Measurements from ENCODE around the gene KDM2A.

Gene KDM2A

GRCh38 chr11:67253872-67254624, 135.0 kb downstream of the KDM2A start:
- DNase-seq (ENCODE audit: low spot score) (no peak), ATAC-seq (ENCODE audit: low read depth) (no peak)
- H3K27ac ChIP-seq (ENCODE audit: poor library complexity, severe bottlenecking): no peak overlapping the region
- H3K36me3 ChIP-seq (ENCODE audit: low read depth): peaks cover 74% of the 10 kb centered on the region
- no peak overlapping the region for H3K4me3 ChIP-seq (ENCODE audit: severe bottlenecking)
- H3K27me3 ChIP-seq (ENCODE audit: insufficient read depth, poor library complexity, severe bottlenecking): no peaks in the 10 kb centered on the region
- TF ChIP-seq, protein P1, sequence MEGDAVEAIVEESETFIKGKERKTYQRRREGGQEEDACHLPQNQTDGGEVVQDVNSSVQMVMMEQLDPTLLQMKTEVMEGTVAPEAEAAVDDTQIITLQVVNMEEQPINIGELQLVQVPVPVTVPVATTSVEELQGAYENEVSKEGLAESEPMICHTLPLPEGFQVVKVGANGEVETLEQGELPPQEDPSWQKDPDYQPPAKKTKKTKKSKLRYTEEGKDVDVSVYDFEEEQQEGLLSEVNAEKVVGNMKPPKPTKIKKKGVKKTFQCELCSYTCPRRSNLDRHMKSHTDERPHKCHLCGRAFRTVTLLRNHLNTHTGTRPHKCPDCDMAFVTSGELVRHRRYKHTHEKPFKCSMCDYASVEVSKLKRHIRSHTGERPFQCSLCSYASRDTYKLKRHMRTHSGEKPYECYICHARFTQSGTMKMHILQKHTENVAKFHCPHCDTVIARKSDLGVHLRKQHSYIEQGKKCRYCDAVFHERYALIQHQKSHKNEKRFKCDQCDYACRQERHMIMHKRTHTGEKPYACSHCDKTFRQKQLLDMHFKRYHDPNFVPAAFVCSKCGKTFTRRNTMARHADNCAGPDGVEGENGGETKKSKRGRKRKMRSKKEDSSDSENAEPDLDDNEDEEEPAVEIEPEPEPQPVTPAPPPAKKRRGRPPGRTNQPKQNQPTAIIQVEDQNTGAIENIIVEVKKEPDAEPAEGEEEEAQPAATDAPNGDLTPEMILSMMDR (IDR thresholded peaks at IDR 0.05; ENCODE audit: poor library complexity, severe bottlenecking): no peak
- H3K4me1 ChIP-seq (ENCODE audit: insufficient read depth, poor library complexity, severe bottlenecking): peaks cover under 1% of the 10 kb centered on the region
- H3K9me3 ChIP-seq (ENCODE audit: severe bottlenecking): no peaks in the 10 kb centered on the region

DNA sequence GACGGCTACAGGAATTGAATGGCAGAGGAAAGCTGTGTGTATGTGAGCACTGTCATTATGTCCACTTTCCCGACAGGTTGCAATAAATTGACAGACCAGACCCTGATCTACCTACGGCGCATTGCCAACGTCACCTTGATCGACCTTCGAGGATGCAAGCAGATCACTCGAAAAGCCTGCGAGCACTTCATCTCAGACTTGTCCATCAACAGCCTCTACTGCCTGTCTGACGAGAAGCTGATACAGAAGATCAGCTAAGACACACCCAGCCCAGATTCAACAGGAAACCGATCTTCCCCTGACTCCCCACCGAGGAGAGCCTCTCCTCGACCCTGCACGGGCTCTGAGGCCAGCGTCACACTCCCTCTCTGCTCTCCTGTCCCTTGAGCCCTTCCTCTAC, 135.7 kb downstream of the KDM2A start:
- DNase-seq (ENCODE audit: low spot score) (no peak), ATAC-seq (ENCODE audit: low read depth) (no peak)
- Histone ChIP-seq H3K27ac (ENCODE audit: poor library complexity, severe bottlenecking) (no peak overlapping the region), H3K4me1 (ENCODE audit: insufficient read depth, poor library complexity, severe bottlenecking) (no peaks in the 10 kb centered on the region), H3K27me3 (ENCODE audit: insufficient read depth, poor library complexity, severe bottlenecking) (no peaks in the 10 kb centered on the region), H3K36me3 (ENCODE audit: low read depth) (peaks cover 66% of the 10 kb centered on the region), H3K9me3 (ENCODE audit: severe bottlenecking) (no peaks in the 10 kb centered on the region), H3K4me3 (ENCODE audit: severe bottlenecking) (no peak overlapping the region)
- TF ChIP-seq, protein P1 (IDR thresholded peaks at IDR 0.05; ENCODE audit: poor library complexity, severe bottlenecking): no peak

DNA sequence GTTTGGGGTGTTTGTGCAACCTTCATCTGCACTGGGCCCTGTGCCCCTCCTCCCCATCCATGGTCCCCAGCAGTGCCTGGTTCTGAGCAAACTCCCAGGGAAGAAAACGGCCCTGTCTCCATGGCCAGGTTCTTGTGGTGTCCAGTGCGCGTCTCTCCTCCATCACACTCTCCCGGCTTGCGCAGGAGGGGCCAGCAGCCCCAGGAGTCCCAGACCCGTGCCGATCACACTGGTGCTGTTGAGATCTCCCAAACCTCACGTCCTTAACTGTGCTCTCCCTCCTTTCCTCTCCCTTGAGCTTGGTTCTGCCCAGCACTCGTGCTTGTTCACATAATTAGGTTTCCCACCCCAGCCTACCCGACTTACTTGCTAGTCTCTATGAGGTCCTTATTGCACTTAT, 136.3 kb downstream of the KDM2A start:
- H3K4me3 ChIP-seq (ENCODE audit: severe bottlenecking): no peak overlapping the region
- TF ChIP-seq, protein P1 (IDR thresholded peaks at IDR 0.05; ENCODE audit: poor library complexity, severe bottlenecking): no peak
- no peak for DNase-seq (ENCODE audit: low spot score)

DNA sequence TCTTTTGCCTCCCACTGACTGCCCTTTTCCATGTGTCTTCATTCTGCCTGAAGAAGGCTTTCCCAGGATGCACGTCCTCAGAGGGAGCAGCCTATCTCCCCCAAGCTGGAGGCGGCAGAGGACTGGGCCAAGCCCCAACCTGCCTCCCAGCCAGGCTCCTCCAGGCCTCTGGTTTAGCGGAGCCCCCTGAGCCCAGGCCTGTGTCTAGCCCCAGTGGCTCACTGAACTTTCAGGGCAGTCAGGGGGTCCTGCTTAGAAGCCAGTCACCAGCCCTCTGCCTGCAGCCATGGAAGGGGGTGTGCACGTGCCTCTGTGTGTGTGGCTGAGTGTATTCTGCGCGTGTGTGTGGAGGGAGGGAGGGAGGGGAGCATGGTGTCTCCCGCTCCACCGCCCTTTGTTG, 136.8 kb downstream of the KDM2A start:
- Histone ChIP-seq H3K36me3 (ENCODE audit: low read depth) (peaks cover 56% of the 10 kb centered on the region), H3K9me3 (ENCODE audit: severe bottlenecking) (no peaks in the 10 kb centered on the region), H3K4me3 (ENCODE audit: severe bottlenecking) (no peak overlapping the region), H3K27ac (ENCODE audit: poor library complexity, severe bottlenecking) (no peak overlapping the region), H3K4me1 (ENCODE audit: insufficient read depth, poor library complexity, severe bottlenecking) (no peaks in the 10 kb centered on the region), H3K27me3 (ENCODE audit: insufficient read depth, poor library complexity, severe bottlenecking) (no peaks in the 10 kb centered on the region)
- TF ChIP-seq, protein P1 (IDR thresholded peaks at IDR 0.05; ENCODE audit: poor library complexity, severe bottlenecking): no peak
- ATAC-seq (ENCODE audit: low read depth): no peak
- no peak for DNase-seq (ENCODE audit: low spot score)

More for the DNA sequence above, 136.3 kb downstream of the KDM2A start:
- no peak overlapping the region for H3K27ac ChIP-seq (ENCODE audit: poor library complexity, severe bottlenecking)
- H3K36me3 ChIP-seq (ENCODE audit: low read depth): peaks cover 61% of the 10 kb centered on the region
- H3K4me1 ChIP-seq (ENCODE audit: insufficient read depth, poor library complexity, severe bottlenecking): no peaks in the 10 kb centered on the region
- no peak for ATAC-seq (ENCODE audit: low read depth)
- no peaks in the 10 kb centered on the region for H3K9me3 ChIP-seq (ENCODE audit: severe bottlenecking)
- no peaks in the 10 kb centered on the region for H3K27me3 ChIP-seq (ENCODE audit: insufficient read depth, poor library complexity, severe bottlenecking)

DNA sequence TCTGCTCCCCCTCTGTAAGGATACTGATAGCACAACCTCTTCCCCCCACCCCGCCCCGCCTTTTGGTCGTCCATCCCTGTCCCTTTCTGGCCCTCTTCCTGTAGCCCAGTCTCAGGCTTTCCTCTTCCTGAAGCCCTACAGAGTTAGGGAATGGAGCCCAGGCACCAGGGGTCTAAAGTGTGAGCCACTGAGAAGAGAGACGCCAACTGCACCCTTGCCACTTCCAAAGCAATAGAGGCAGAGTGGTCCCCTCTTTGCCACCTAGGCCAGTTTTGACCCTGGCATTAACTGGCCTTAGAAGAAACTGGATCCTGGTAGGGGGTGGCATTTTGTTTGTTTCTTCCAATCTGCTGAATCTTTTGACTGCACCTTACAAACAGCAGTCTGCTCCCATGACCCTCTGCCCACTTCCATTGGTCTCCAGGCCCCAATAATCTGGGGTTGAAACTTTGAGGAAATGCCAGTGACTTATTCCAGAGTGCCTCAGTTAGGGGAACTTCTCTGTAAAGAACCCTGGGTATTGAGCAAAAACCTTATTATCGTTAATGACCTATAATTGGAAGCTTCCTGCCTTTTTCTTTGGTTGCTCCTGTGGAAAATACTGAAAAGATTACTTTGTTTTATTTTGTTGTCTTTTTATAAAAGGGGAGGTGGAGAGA, 137.5 kb downstream of the KDM2A start:
- Histone ChIP-seq H3K4me3 (ENCODE audit: severe bottlenecking) (no peak overlapping the region), H3K27me3 (ENCODE audit: insufficient read depth, poor library complexity, severe bottlenecking) (no peaks in the 10 kb centered on the region), H3K4me1 (ENCODE audit: insufficient read depth, poor library complexity, severe bottlenecking) (no peaks in the 10 kb centered on the region), H3K9me3 (ENCODE audit: severe bottlenecking) (no peaks in the 10 kb centered on the region), H3K27ac (ENCODE audit: poor library complexity, severe bottlenecking) (no peak overlapping the region), H3K36me3 (ENCODE audit: low read depth) (peaks cover 48% of the 10 kb centered on the region)
- TF ChIP-seq, protein P1 (IDR thresholded peaks at IDR 0.05; ENCODE audit: poor library complexity, severe bottlenecking): no peak
- DNase-seq (ENCODE audit: low spot score) (no peak), ATAC-seq (ENCODE audit: low read depth) (no peak)

Measured in RWPE2 (cell line).